ENCODE results near the gene ZNF431. TPM values are rescaled to one million over a fixed set of nuclear protein-coding genes. Genes with fewer than 3 reads are reported as not detected.

Gene ZNF431
- total and polyA plus RNA-seq, 2 of the 4 experiments (the other 2 are of a cell fraction) = 4.3 to 4.5 TPM

DNA sequence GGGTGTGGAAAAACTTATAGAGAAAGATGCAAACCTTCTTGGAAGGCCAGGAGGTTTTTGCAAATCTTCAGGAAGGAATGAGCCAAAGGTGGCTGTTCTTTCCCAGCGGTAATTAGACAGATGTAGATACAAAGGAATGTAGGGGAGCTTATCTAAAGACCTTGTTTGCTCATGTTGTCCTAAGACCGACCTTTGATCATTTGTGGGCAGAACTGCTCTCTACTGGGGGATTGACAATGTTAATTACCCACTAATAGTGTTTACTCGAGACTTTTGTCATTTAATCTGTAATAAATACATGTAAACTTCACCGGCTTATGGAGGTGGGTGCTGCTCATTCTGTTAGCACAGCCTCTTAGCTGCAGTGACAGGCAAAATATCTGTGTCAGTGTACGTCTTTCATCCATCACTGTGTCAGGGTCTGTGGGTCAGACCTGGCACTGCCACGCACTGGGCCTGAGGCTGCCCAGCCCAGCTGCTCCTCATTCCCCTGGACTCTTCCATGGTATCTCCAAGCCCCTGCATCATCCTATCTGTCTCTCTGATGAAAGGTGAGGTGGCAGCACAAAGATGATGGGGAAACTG lies 68.3 kb downstream of the ZNF431 start:
- Histone ChIP-seq H2BK20ac (ENCODE audit: low read depth, low read length) (no peak overlapping the region), H2AFZ (replicated peaks; ENCODE audit: low read length, poor library complexity) (no peak overlapping the region), H3K4me3 (ENCODE audit: insufficient read depth, low read depth, low read length) (no peak overlapping the region), H3K36me3 (ENCODE audit: control insufficient read depth, insufficient read depth, low read length) (no peaks in the 10 kb centered on the region), H4K8ac (ENCODE audit: low read depth in 2 of 2, low read length in 2 of 2) (no peak overlapping the region), H2BK15ac (ENCODE audit: low read depth, low read length) (no peak overlapping the region), H3K4me2 (ENCODE audit: low read depth, low read length) (no peak overlapping the region), H4K5ac (ENCODE audit: low read depth, low read length) (no peak overlapping the region), H3K14ac (replicated peaks; ENCODE audit: low read depth, low read length) (no peak overlapping the region), H4K91ac (ENCODE audit: insufficient read depth, low read depth, low read length) (no peak overlapping the region), H3K4ac (ENCODE audit: low read depth, low read length) (no peak overlapping the region), H3K79me1 (ENCODE audit: low read depth in 1 of 2, low read length in 2 of 2) (no peaks in the 10 kb centered on the region), H3K9me1 (ENCODE audit: insufficient read depth, low read length) (no peaks in the 10 kb centered on the region), H3K27ac (ENCODE audit: insufficient read depth, low read length) (no peak overlapping the region), H3K4me1 (ENCODE audit: control insufficient read depth, insufficient read depth, low read length) (no peaks in the 10 kb centered on the region), H3K9ac (ENCODE audit: low read depth, low read length) (no peak overlapping the region), H4K20me1 (ENCODE audit: insufficient read depth, low read length) (no peaks in the 10 kb centered on the region), H3K9me3 (ENCODE audit: control insufficient read depth, insufficient read depth, low read length) (peaks cover 8% of the 10 kb centered on the region), H3K56ac (ENCODE audit: extremely low read depth, insufficient read depth, low read length) (no peak overlapping the region), H2AK9ac (replicated peaks; ENCODE audit: low read depth, low read length, poor library complexity) (no peak overlapping the region), H3K23ac (ENCODE audit: low read depth, low read length) (no peak overlapping the region), H3K27me3 (ENCODE audit: control insufficient read depth, insufficient read depth, low read length) (no peaks in the 10 kb centered on the region), H2AK5ac (ENCODE audit: low read depth, low read length) (no peak overlapping the region), H2BK120ac (ENCODE audit: low read depth, low read length) (no peak overlapping the region), H2BK5ac (ENCODE audit: low read depth, low read length, poor library complexity, severe bottlenecking) (no peak overlapping the region), H3K18ac (ENCODE audit: low read depth, low read length) (no peak overlapping the region)
- ChIA-PET CTCF (no interaction called here), POLR2A (ENCODE audit: unreplicated experiment) (no interaction called here)
- dilution Hi-C loops (cut with HindIII; ENCODE audit: low sequenced_read_pairs, unreplicated experiment) (no loop called here), in situ Hi-C loops (cut with MboI; ENCODE audit: low sequenced_read_pairs) (no loop called here), intact Hi-C loops (cut with micrococcal nuclease) (no loop called here)
- TF ChIP-seq MXI1 (IDR thresholded peaks at IDR 0.05; ENCODE audit: borderline replicate concordance, low read depth, low read length) = no peak
- TF ChIP-seq, protein P1, sequence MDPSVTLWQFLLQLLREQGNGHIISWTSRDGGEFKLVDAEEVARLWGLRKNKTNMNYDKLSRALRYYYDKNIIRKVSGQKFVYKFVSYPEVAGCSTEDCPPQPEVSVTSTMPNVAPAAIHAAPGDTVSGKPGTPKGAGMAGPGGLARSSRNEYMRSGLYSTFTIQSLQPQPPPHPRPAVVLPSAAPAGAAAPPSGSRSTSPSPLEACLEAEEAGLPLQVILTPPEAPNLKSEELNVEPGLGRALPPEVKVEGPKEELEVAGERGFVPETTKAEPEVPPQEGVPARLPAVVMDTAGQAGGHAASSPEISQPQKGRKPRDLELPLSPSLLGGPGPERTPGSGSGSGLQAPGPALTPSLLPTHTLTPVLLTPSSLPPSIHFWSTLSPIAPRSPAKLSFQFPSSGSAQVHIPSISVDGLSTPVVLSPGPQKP (IDR thresholded peaks at IDR 0.05; ENCODE audit: borderline replicate concordance, low read depth, low read length) = no peak
- TF ChIP-seq SMC3 (IDR thresholded peaks at IDR 0.05; ENCODE audit: low read depth, low read length) = no peak
- TF ChIP-seq RCOR1 (IDR thresholded peaks at IDR 0.05; ENCODE audit: insufficient replicate concordance, low read length) = no peak
- no peak for TF ChIP-seq POLR2A (IDR thresholded peaks at IDR 0.05; ENCODE audit: low read depth, low read length)
- no peak for TF ChIP-seq CEBPB (IDR thresholded peaks at IDR 0.05; ENCODE audit: low read depth, low read length)
- TF ChIP-seq, protein P2, sequence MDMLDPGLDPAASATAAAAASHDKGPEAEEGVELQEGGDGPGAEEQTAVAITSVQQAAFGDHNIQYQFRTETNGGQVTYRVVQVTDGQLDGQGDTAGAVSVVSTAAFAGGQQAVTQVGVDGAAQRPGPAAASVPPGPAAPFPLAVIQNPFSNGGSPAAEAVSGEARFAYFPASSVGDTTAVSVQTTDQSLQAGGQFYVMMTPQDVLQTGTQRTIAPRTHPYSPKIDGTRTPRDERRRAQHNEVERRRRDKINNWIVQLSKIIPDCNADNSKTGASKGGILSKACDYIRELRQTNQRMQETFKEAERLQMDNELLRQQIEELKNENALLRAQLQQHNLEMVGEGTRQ (IDR thresholded peaks at IDR 0.05; ENCODE audit: low read depth, low read length) = no peak
- TF ChIP-seq MAZ (IDR thresholded peaks at IDR 0.05; ENCODE audit: borderline replicate concordance, low read depth, low read length) = no peak
- TF ChIP-seq, protein P3, sequence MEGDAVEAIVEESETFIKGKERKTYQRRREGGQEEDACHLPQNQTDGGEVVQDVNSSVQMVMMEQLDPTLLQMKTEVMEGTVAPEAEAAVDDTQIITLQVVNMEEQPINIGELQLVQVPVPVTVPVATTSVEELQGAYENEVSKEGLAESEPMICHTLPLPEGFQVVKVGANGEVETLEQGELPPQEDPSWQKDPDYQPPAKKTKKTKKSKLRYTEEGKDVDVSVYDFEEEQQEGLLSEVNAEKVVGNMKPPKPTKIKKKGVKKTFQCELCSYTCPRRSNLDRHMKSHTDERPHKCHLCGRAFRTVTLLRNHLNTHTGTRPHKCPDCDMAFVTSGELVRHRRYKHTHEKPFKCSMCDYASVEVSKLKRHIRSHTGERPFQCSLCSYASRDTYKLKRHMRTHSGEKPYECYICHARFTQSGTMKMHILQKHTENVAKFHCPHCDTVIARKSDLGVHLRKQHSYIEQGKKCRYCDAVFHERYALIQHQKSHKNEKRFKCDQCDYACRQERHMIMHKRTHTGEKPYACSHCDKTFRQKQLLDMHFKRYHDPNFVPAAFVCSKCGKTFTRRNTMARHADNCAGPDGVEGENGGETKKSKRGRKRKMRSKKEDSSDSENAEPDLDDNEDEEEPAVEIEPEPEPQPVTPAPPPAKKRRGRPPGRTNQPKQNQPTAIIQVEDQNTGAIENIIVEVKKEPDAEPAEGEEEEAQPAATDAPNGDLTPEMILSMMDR (conservative IDR thresholded peaks at IDR 0.05; ENCODE audit: low read depth, low read length) = no peak
- TF ChIP-seq NFE2L2 (IDR thresholded peaks at IDR 0.05; ENCODE audit: low read depth, low read length) = no peak
- TF ChIP-seq RAD21 (IDR thresholded peaks at IDR 0.05; ENCODE audit: low read length) = no peak
- no peak for TF ChIP-seq CHD1 (IDR thresholded peaks at IDR 0.05; ENCODE audit: low read depth, low read length)
- DNase-seq (no peak), ATAC-seq (ENCODE audit: low read depth) (no peak)
- BruUV-seq (replicated peaks) = no TSS peak
- no CpG with 5 or more reads among the region's 6 CpGs for WGBS, 2 experiments (ENCODE audit: extremely low coverage in 2 of 2, insufficient read length in 1 of 2)

Measured in IMR-90 (cell line).